Activated CD4-positive, alpha-beta T cell treated with anti-CD3 and anti-CD28 coated beads, Interleukin-2, amount 50 U/mL, for 1 hour (primary cell): ENCODE measurements around the gene KLHL17.
A peak's percentile ranks its signal among the peaks of the same experiment; 100 is the strongest.

Source experiments
- DNase-seq: peaks from one replicate; pipeline ENCODE4 v3.0.0-alpha.2; 2020

The KLHL17 gene

GRCh38 chr1:952603-953002, 7.8 kb upstream of the KLHL17 start:
- DNase-seq, result no peak

GRCh38 chr1:953524-954320, 6.7 kb upstream of the KLHL17 start:
- no peak for DNase-seq

- DNase-seq, result no peak
These were observed 5.5 kb upstream of the KLHL17 start for GRCh38 chr1:954927-955326.

GRCh38 chr1:955474-955873, 4.9 kb upstream of the KLHL17 start:
- DNase-seq, result no peak

- DNase-seq, result no peak
These were observed 3.7 kb upstream of the KLHL17 start for GRCh38 chr1:956636-957035.

GRCh38 chr1:958823-959730, 1.3 kb upstream of the KLHL17 start, which contains the start of gene NOC2L:
Gene NOC2L (minus strand): TSS chr1:959256. CDS start chr1:959240, 16 bp downstream.
- peak; percentile 97 for DNase-seq

GRCh38 chr1:959731-960362, 537 bp upstream of the KLHL17 start:
- no peak for DNase-seq

- no peak for DNase-seq
These were observed 817 bp downstream of the KLHL17 start for GRCh38 chr1:961132-961669.

GRCh38 chr1:962381-963300, 2.3 kb downstream of the KLHL17 start:
- DNase-seq, result no peak

- no peak for DNase-seq
These were observed 2.9 kb downstream of the KLHL17 start for GRCh38 chr1:963301-963651.

- DNase-seq, result no peak
These were observed 3.6 kb downstream of the KLHL17 start for GRCh38 chr1:963746-964525.

- DNase-seq, result no peak
These were observed 4.5 kb downstream of the KLHL17 start for GRCh38 chr1:964691-965525.

GRCh38 chr1:965526-966134, 5.2 kb downstream of the KLHL17 start:
- no peak for DNase-seq

GRCh38 chr1:966135-966703, 5.8 kb downstream of the KLHL17 start, which contains the start of gene PLEKHN1:
Gene PLEKHN1 (plus strand): TSS chr1:966482. CDS start chr1:966532, 50 bp downstream.
- no peak for DNase-seq

- DNase-seq, result peak; percentile 80
These were observed 6.4 kb downstream of the KLHL17 start for GRCh38 chr1:966704-967300.

- DNase-seq, result no peak
These were observed 7.3 kb downstream of the KLHL17 start for GRCh38 chr1:967466-968343.

- DNase-seq, result no peak
These were observed 9.0 kb downstream of the KLHL17 start for GRCh38 chr1:969260-969855.
